ENCODE data around the gene LAMC3. TPM values are rescaled to one million over a fixed set of nuclear protein-coding genes. Genes with fewer than 3 reads are reported as not detected.

LAMC3 gene
- total RNA-seq, 4 donors from 2014 or later: 0.06 to 0.50 (median 0.34) TPM; not detected in 1

GRCh38 chr9:131036529-131037334 is 27.8 kb downstream of the LAMC3 start:
- WGBS: 47% methylated on average over 3 of the region's 17 CpGs
- H3K4me3 ChIP-seq: no peak overlapping the region
- H3K27ac ChIP-seq (replicated peaks in 1 of 4): peak overlapping the region in 2 of 4 donors; percentile 3 to 9
- H3K9me3 ChIP-seq: no peaks in the 10 kb centered on the region
- DNase-seq (ENCODE audit: extremely low spot score): no peak
- intact Hi-C loops (cut with DNase I): loop anchor here (10.0 kb wide), 1 partner anchor 92 kb away; no protein-coding TSS in a partner anchor
- peaks cover 0 to 5% (median 0%) of the 10 kb centered on the region in 4 donors for H3K27me3 ChIP-seq
- no peak for TF ChIP-seq EP300 (IDR thresholded peaks at IDR 0.05)
- no peak for TF ChIP-seq POLR2AphosphoS5 (IDR thresholded peaks at IDR 0.05)
- no peak for TF ChIP-seq POLR2A (IDR thresholded peaks at IDR 0.05; ENCODE audit: low read depth)
- no peak for TF ChIP-seq CTCF (IDR thresholded peaks at IDR 0.05)
- H3K4me1 ChIP-seq: peaks cover 16 to 18% (median 16%) of the 10 kb centered on the region in 4 donors
- no peaks in the 10 kb centered on the region for H3K36me3 ChIP-seq

DNA sequence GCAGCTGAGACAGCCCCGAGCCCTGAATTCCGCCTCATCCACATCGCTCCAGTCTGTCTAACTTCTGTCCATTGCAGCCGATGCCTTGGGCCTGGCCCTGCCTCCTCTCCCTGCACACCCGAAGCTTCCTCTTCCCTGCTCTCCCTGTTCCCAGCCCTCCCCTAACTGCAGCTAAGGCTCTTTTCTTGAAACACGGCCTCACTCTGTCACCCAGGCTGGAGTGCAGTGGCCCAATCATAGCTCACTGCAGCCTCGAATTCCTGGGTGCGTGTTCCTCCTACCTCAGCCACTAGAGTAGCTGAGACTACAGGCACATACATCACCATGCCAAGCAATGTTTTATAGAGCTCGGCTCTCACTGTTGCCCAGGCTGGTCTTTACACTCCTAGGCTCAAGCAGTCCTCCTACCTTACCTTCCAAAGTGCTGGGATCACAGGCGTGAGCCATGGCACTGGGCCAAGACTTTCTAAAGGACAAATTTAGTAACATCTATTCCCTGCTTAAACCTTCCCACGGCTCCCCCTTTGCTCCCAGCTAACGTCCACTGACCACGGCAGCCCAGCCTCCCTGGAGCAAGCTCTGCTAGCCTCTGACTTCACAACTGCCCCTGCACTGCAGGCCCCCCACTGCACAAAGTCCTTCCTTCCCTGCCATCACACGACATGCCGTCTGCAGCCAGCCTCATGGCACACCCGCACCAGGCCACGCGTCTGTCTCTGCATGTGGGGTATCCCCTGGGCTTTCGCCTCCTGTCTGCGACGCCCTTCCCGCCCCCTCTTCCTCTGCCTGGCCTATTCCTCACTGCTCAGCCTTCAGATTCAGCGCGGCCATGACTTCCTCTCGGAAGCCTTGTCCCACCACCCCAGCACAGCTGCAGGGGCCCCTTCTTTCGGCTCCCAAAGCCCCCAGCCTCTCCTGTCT is 28.6 kb downstream of the LAMC3 start:
- TF ChIP-seq POLR2AphosphoS5 (IDR thresholded peaks at IDR 0.05): no peak
- TF ChIP-seq EP300 (IDR thresholded peaks at IDR 0.05): no peak
- no peak for TF ChIP-seq CTCF (IDR thresholded peaks at IDR 0.05)
- TF ChIP-seq POLR2A (IDR thresholded peaks at IDR 0.05; ENCODE audit: low read depth): no peak
- WGBS: 53% methylated on average over 26 of the region's 26 CpGs
- intact Hi-C loops (cut with DNase I): loop anchor here (10.0 kb wide), 1 partner anchor 93 kb away; no protein-coding TSS in a partner anchor

GRCh38 chr9:131038256-131039128 is 29.5 kb downstream of the LAMC3 start:
- intact Hi-C loops (cut with DNase I): loop anchor here (10.0 kb wide), 1 partner anchor 94 kb away; no protein-coding TSS in a partner anchor
- H3K36me3 ChIP-seq: no peaks in the 10 kb centered on the region
- H3K9me3 ChIP-seq: no peaks in the 10 kb centered on the region
- H3K4me3 ChIP-seq: no peak overlapping the region
- WGBS: 84% methylated on average over 15 of the region's 19 CpGs
- H3K27me3 ChIP-seq: no peaks in the 10 kb centered on the region
- TF ChIP-seq POLR2A (IDR thresholded peaks at IDR 0.05; ENCODE audit: low read depth) (no peak), CTCF (IDR thresholded peaks at IDR 0.05) (no peak), POLR2AphosphoS5 (IDR thresholded peaks at IDR 0.05) (no peak), EP300 (IDR thresholded peaks at IDR 0.05) (no peak)
- H3K4me1 ChIP-seq: peaks cover 16 to 18% (median 16%) of the 10 kb centered on the region in 4 donors
- H3K27ac ChIP-seq (replicated peaks in 1 of 4): no peak overlapping the region
- no peak for DNase-seq (ENCODE audit: extremely low spot score)

More for the DNA sequence above, 28.6 kb downstream of the LAMC3 start:
- Histone ChIP-seq H3K4me1 (peaks cover 16 to 18% (median 16%) of the 10 kb centered on the region in 4 donors), H3K36me3 (no peaks in the 10 kb centered on the region), H3K27me3 (no peaks in the 10 kb centered on the region), H3K4me3 (no peak overlapping the region), H3K9me3 (no peaks in the 10 kb centered on the region), H3K27ac (replicated peaks in 1 of 4) (peak overlapping the region in 2 of 4 donors; percentile 3 to 9)
- no peak for DNase-seq (ENCODE audit: extremely low spot score)
